C4-2B (cell line): Measurements from ENCODE around the gene EPB41.

Experiments
- ZFX ChIP-seq: fragments of 450-650 bp; IDR thresholded peaks from 2 replicates; pipeline ENCODE4 v1.6.1; 2017
- TF ChIP-seq, protein P1 (sequence below): fragments of 450-650 bp; conservative IDR thresholded peaks from 2 replicates; pipeline ENCODE4 v1.5.1; 2017; ENCODE audit warnings: mild to moderate bottlenecking

DNA sequence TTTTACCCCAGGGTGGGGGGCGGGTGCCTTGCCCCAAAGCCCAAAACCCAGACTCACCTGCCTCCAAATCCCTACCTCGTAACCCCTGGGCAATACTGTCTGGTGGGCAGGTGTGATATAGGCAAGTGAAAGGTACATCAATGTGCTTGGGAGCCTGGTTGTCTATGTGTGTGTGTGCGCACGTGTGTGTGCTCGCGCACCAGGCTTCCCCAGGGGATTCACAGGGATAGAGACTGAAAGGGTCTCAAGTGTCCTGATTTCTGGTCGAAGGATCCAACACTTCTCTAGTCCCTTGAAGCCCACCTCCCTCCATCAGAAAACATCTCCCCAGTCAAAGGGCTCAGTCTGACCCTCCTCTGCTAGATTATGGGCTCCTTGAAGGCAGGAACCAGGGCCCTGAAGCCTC lies 28.9 kb upstream of the EPB41 start:
- TF ChIP-seq, protein P1, sequence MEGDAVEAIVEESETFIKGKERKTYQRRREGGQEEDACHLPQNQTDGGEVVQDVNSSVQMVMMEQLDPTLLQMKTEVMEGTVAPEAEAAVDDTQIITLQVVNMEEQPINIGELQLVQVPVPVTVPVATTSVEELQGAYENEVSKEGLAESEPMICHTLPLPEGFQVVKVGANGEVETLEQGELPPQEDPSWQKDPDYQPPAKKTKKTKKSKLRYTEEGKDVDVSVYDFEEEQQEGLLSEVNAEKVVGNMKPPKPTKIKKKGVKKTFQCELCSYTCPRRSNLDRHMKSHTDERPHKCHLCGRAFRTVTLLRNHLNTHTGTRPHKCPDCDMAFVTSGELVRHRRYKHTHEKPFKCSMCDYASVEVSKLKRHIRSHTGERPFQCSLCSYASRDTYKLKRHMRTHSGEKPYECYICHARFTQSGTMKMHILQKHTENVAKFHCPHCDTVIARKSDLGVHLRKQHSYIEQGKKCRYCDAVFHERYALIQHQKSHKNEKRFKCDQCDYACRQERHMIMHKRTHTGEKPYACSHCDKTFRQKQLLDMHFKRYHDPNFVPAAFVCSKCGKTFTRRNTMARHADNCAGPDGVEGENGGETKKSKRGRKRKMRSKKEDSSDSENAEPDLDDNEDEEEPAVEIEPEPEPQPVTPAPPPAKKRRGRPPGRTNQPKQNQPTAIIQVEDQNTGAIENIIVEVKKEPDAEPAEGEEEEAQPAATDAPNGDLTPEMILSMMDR, result no peak
- TF ChIP-seq ZFX, result no peak
